ENCODE measurements around the gene PLCXD1.

- TF ChIP-seq, protein P1, sequence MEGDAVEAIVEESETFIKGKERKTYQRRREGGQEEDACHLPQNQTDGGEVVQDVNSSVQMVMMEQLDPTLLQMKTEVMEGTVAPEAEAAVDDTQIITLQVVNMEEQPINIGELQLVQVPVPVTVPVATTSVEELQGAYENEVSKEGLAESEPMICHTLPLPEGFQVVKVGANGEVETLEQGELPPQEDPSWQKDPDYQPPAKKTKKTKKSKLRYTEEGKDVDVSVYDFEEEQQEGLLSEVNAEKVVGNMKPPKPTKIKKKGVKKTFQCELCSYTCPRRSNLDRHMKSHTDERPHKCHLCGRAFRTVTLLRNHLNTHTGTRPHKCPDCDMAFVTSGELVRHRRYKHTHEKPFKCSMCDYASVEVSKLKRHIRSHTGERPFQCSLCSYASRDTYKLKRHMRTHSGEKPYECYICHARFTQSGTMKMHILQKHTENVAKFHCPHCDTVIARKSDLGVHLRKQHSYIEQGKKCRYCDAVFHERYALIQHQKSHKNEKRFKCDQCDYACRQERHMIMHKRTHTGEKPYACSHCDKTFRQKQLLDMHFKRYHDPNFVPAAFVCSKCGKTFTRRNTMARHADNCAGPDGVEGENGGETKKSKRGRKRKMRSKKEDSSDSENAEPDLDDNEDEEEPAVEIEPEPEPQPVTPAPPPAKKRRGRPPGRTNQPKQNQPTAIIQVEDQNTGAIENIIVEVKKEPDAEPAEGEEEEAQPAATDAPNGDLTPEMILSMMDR (IDR thresholded peaks at IDR 0.05): no peak
- TF ChIP-seq POLR2A (IDR thresholded peaks at IDR 0.05): no peak
Measured at GRCh38 chrX:346034-346813, 65.0 kb downstream of the PLCXD1 start.

Measured in thyroid gland (tissue), 4 donors.